Vagina (tissue), 2 donors: ENCODE results near the gene CEP19. TPM values are rescaled to one million over a fixed set of nuclear protein-coding genes. Genes with fewer than 3 reads are reported as not detected.

Experiments used
- DNase-seq, 2 donors: peaks; one replicate each; pipeline ENCODE4 v3.0.0-alpha.2; 2017; ENCODE audit errors: extremely low spot score in 2 of 2
- H3K27ac ChIP-seq: fragments of 200-600 bp; sonication (generic); one replicate; pipeline ENCODE4 v1.5.1; 2019
- H3K27me3 ChIP-seq: fragments of 200-600 bp; sonication (generic); one replicate; pipeline ENCODE4 v1.5.1; 2019
- H3K36me3 ChIP-seq, 2 donors: fragments of 200-600 bp; sonication (generic); one replicate each; pipeline ENCODE4 v1.5.1; 2017 to 2019
- H3K4me1 ChIP-seq: fragments of 200-600 bp; sonication (generic); one replicate; pipeline ENCODE4 v1.5.1; 2019
- H3K4me3 ChIP-seq, 2 donors: fragments of 200-600 bp; sonication (generic); 1 replicate in 1 of 2; 2 replicates in 1 of 2; pipeline ENCODE4 v1.5.1; 2016 to 2019
- H3K9me3 ChIP-seq: fragments of 200-600 bp; sonication (generic); one replicate; pipeline ENCODE4 v1.5.1; 2019
- CTCF ChIP-seq, 3 experiments: fragments of 450-650 bp in 2 of 3; fragments of 200-600 bp in 1 of 3; sonication (generic) in 1 of 3; IDR thresholded peaks; one replicate each; pipeline ENCODE4 v1.5.1; 2017 to 2019; ENCODE audit warnings: antibody characterized with exemption in 3 of 3, mild to moderate bottlenecking in 2 of 3, moderate library complexity in 2 of 3
- POLR2A ChIP-seq, 2 donors: fragments of 450-650 bp; IDR thresholded peaks; one replicate each; pipeline ENCODE4 v1.6.1; 2017; ENCODE audit warnings: antibody characterized with exemption in 2 of 2, mild to moderate bottlenecking in 2 of 2, moderate library complexity in 2 of 2
- POLR2AphosphoS5 ChIP-seq, 2 donors: sonication (generic); formaldehyde crosslinking; IDR thresholded peaks; one replicate each; pipeline ENCODE4 v1.9.0; 2017; ENCODE audit warnings: antibody characterized with exemption in 2 of 2, mild to moderate bottlenecking in 2 of 2, low read depth in 1 of 2; ENCODE audit not compliant: insufficient read depth in 1 of 2
- intact Hi-C: fragments of 100-400 bp; cut with DNase I; formaldehyde crosslinking; loops from one replicate; pipeline ENCODE4 v1.15.1; 2023
- total RNA-seq: library from RNA; depleted of rRNA; stranded (reverse); fragments of >200 nt; gene quantifications from one replicate; pipeline ENCODE4 v1.2.3, GENCODE V29; 2016

CEP19 gene
- total RNA-seq, 1 donor from 2014 or later: 1.5 TPM

- no peaks in the 10 kb centered on the region for H3K4me1 ChIP-seq
- H3K36me3 ChIP-seq: no peaks in the 10 kb centered on the region
- intact Hi-C loops: no loop called here
- no peaks in the 10 kb centered on the region for H3K27me3 ChIP-seq
- no peak overlapping the region for H3K4me3 ChIP-seq
- no peak overlapping the region for H3K27ac ChIP-seq
- no peaks in the 10 kb centered on the region for H3K9me3 ChIP-seq
- no peak for DNase-seq
- TF ChIP-seq CTCF (IDR thresholded peaks at IDR 0.05) (no peak), POLR2A (IDR thresholded peaks at IDR 0.05) (no peak), POLR2AphosphoS5 (IDR thresholded peaks at IDR 0.05; ENCODE audit: insufficient read depth in 1 of 2, low read depth in 1 of 2) (no peak)
These were observed 38.4 kb downstream of the CEP19 start for GRCh38 chr3:196673632-196674031.

GRCh38 chr3:196670339-196670738 is 41.7 kb downstream of the CEP19 start:
- H3K9me3 ChIP-seq: no peaks in the 10 kb centered on the region
- intact Hi-C loops: no loop called here
- H3K4me3 ChIP-seq: no peak overlapping the region
- TF ChIP-seq CTCF (IDR thresholded peaks at IDR 0.05) (no peak), POLR2A (IDR thresholded peaks at IDR 0.05) (no peak), POLR2AphosphoS5 (IDR thresholded peaks at IDR 0.05; ENCODE audit: insufficient read depth in 1 of 2, low read depth in 1 of 2) (no peak)
- DNase-seq: no peak
- no peaks in the 10 kb centered on the region for H3K27me3 ChIP-seq
- no peaks in the 10 kb centered on the region for H3K4me1 ChIP-seq
- H3K36me3 ChIP-seq: no peaks in the 10 kb centered on the region
- H3K27ac ChIP-seq: no peak overlapping the region

GRCh38 chr3:196667056-196667825 is 44.8 kb downstream of the CEP19 start:
- no peak for TF ChIP-seq POLR2A (IDR thresholded peaks at IDR 0.05)
- no peak for TF ChIP-seq POLR2AphosphoS5 (IDR thresholded peaks at IDR 0.05; ENCODE audit: insufficient read depth in 1 of 2, low read depth in 1 of 2)
- no peak for TF ChIP-seq CTCF (IDR thresholded peaks at IDR 0.05)
- DNase-seq: no peak

GRCh38 chr3:196666001-196666867 is 45.8 kb downstream of the CEP19 start:
- H3K27ac ChIP-seq: no peak overlapping the region

More at GRCh38 chr3:196667056-196667825, 44.8 kb downstream of the CEP19 start:
- intact Hi-C loops: no loop called here
- Histone ChIP-seq H3K9me3 (no peaks in the 10 kb centered on the region), H3K36me3 (no peaks in the 10 kb centered on the region), H3K4me1 (no peaks in the 10 kb centered on the region), H3K4me3 (no peak overlapping the region), H3K27ac (no peak overlapping the region), H3K27me3 (no peaks in the 10 kb centered on the region)

GRCh38 chr3:196662711-196663571 is 49.1 kb downstream of the CEP19 start:
- Histone ChIP-seq H3K4me3 (no peak overlapping the region), H3K27ac (no peak overlapping the region), H3K36me3 (no peaks in the 10 kb centered on the region), H3K27me3 (no peaks in the 10 kb centered on the region), H3K4me1 (no peaks in the 10 kb centered on the region), H3K9me3 (no peaks in the 10 kb centered on the region)
- intact Hi-C loops: no loop called here
- TF ChIP-seq POLR2A (IDR thresholded peaks at IDR 0.05) (no peak), POLR2AphosphoS5 (IDR thresholded peaks at IDR 0.05; ENCODE audit: insufficient read depth in 1 of 2, low read depth in 1 of 2) (no peak), CTCF (IDR thresholded peaks at IDR 0.05) (no peak)
- no peak for DNase-seq

More at GRCh38 chr3:196666001-196666867, 45.8 kb downstream of the CEP19 start:
- Histone ChIP-seq H3K27me3 (no peaks in the 10 kb centered on the region), H3K9me3 (no peaks in the 10 kb centered on the region), H3K4me3 (no peak overlapping the region), H3K4me1 (no peaks in the 10 kb centered on the region), H3K36me3 (no peaks in the 10 kb centered on the region)
- DNase-seq: no peak
- TF ChIP-seq POLR2AphosphoS5 (IDR thresholded peaks at IDR 0.05; ENCODE audit: insufficient read depth in 1 of 2, low read depth in 1 of 2) (peak in 1 of 2 donors; percentile 12), POLR2A (IDR thresholded peaks at IDR 0.05) (no peak)
- intact Hi-C loops: no loop called here
